HepG2 (cell line): ENCODE data around the gene HYAL2. TPM values are rescaled to one million over a fixed set of nuclear protein-coding genes. Genes with fewer than 3 reads are reported as not detected.

Experiments used
- ATAC-seq: fragments of 200-7000 bp; cut with Tn5 transposase; 3 replicates; pipeline ENCODE4 v1.9.1; 2020; ENCODE audit warnings: mild to moderate bottlenecking, moderate library complexity
- BruUV-seq: library from RNA; stranded (reverse); fragments of 400-500 nt; replicated peaks from 2 replicates; lab custom pipeline; 2021; lab: Mats Ljungman, UMichigan
- CTCF ChIA-PET: fragments of 300-600 bp; formaldehyde crosslinking; extraction: SDS; loops from one replicate; lab custom pipeline; 2021; ENCODE audit warnings: low total read pairs, inconsistent platforms, low intra/inter-chr PET ratio; lab: Yijun Ruan, JAX
- POLR2A ChIA-PET: fragments of 350-600 bp; sonication (Branson Sonifier 250); formaldehyde crosslinking; loops from one replicate; lab custom pipeline; 2020; ENCODE audit warnings: antibody characterized with exemption, inconsistent platforms; lab: Yijun Ruan, JAX
- DNase-seq: peaks from one replicate; pipeline ENCODE4 v3.0.0-alpha.2; 2015; ENCODE audit warnings: low spot score
- FAIRE-seq: peaks from 3 replicates; lab custom pipeline; 2011; peaks lifted over from hg19 to GRCh38; lab: Jason Lieb, UNC
- H2AFZ ChIP-seq: one replicate; pipeline ENCODE4 v1.6.1; 2011; ENCODE audit warnings: low read length, inconsistent platforms
- H3K27ac ChIP-seq: fragments of 300-600 bp; 3 replicates; pipeline ENCODE4 v1.8.0; 2011; ENCODE audit warnings: mixed run types, mild to moderate bottlenecking, mixed read lengths, low read length, inconsistent platforms; ENCODE audit not compliant: insufficient read depth; ENCODE audit errors: extremely low read length
- H3K27me3 ChIP-seq, 2 experiments: fragments of 200-600 bp in 1 of 2; 2 replicates in 1 of 2; 3 replicates in 1 of 2; pipeline versions ENCODE4 v1.6.0 to v1.8.0; 2011; ENCODE audit warnings: low read length in 2 of 2, mild to moderate bottlenecking in 2 of 2, moderate library complexity in 2 of 2, inconsistent platforms in 1 of 2; ENCODE audit not compliant: insufficient read depth in 2 of 2, control insufficient read depth in 1 of 2
- H3K36me3 ChIP-seq, 2 experiments: fragments of 200-600 bp in 1 of 2; replicated peaks in 1 of 2; 2 replicates in 1 of 2; 3 replicates in 1 of 2; pipeline versions ENCODE4 v1.5.1 to v1.8.0; 2011; ENCODE audit warnings: low read length in 2 of 2, inconsistent platforms in 1 of 2; ENCODE audit not compliant: insufficient read depth in 2 of 2, control insufficient read depth in 1 of 2
- H3K4me1 ChIP-seq: 2 replicates; pipeline ENCODE4 v1.5.1; 2012; ENCODE audit warnings: low read length, inconsistent platforms; ENCODE audit not compliant: insufficient read depth
- H3K4me2 ChIP-seq: 2 replicates; pipeline ENCODE4 v1.6.0; 2011; ENCODE audit warnings: low read depth, low read length, inconsistent platforms
- H3K4me3 ChIP-seq, 3 experiments: fragments of 200-600 bp in 1 of 3; sonication (generic), shearing (Covaris generic) in 1 of 3; replicated peaks in 1 of 3; 2 replicates each; pipeline ENCODE4 v1.5.1; 2011 to 2016; ENCODE audit warnings: low read length in 3 of 3, inconsistent platforms in 2 of 3, low read depth in 2 of 3, mild to moderate bottlenecking in 2 of 3, control low read depth in 1 of 3, mixed read lengths in 1 of 3; ENCODE audit not compliant: insufficient read depth in 1 of 3
- H3K79me2 ChIP-seq: one replicate; pipeline ENCODE4 v1.6.1; 2011; ENCODE audit warnings: low read length, inconsistent platforms; ENCODE audit not compliant: insufficient read depth
- H3K9ac ChIP-seq: 2 replicates; pipeline ENCODE4 v1.6.0; 2011; ENCODE audit warnings: mild to moderate bottlenecking, low read depth, low read length, inconsistent platforms; ENCODE audit not compliant: insufficient read depth
- H3K9me3 ChIP-seq: 2 replicates; pipeline ENCODE4 v1.5.1; 2012; ENCODE audit warnings: mild to moderate bottlenecking, low read length
- H4K20me1 ChIP-seq: 2 replicates; pipeline ENCODE4 v1.6.0; 2011; ENCODE audit warnings: inconsistent platforms, mild to moderate bottlenecking, low read length, moderate library complexity; ENCODE audit not compliant: insufficient read depth
- ARID3A ChIP-seq: IDR thresholded peaks from 2 replicates; pipeline ENCODE4 v1.6.1; 2012; ENCODE audit warnings: low read depth, low read length, improper control_type of control experiment
- FUBP1 ChIP-seq: sonication (generic); formaldehyde crosslinking; IDR thresholded peaks from 2 replicates; pipeline ENCODE4 v1.5.1; 2020; ENCODE audit warnings: missing genetic modification reagents, mild to moderate bottlenecking, borderline replicate concordance
- GABPB1 ChIP-seq: IDR thresholded peaks from 2 replicates; pipeline ENCODE4 v1.6.1; 2016; ENCODE audit warnings: mild to moderate bottlenecking, missing genetic modification reagents, moderate library complexity, missing compliant biosample characterization
- NBN ChIP-seq: fragments of 450-650 bp; conservative IDR thresholded peaks from 2 replicates; pipeline ENCODE4 v1.6.1; 2017
- ZFP36L1 ChIP-seq: sonication (generic); formaldehyde crosslinking; IDR thresholded peaks from 2 replicates; pipeline ENCODE4 v1.8.0; 2022; ENCODE audit warnings: mild to moderate bottlenecking, missing genetic modification reagents, moderate library complexity
- WGBS: methylation state at CpG from one replicate; pipeline ENCODE4 v1.1.6; 2017; ENCODE audit warnings: low lambda C conversion rate; 5-methylcytosine and 5-hydroxymethylcytosine counted together
- in situ Hi-C: cut with HindIII; loops from 2 replicates; pipeline ENCODE4 v1.10.0; 2017; ENCODE audit warnings: low pct_unique_long_range_greater_than_20kb; ENCODE audit not compliant: extremely low pct_ligation_motif_present
- intact Hi-C: fragments of 100-400 bp; cut with micrococcal nuclease; formaldehyde crosslinking; loops from one replicate; pipeline ENCODE4 v1.10.0; 2022; ENCODE audit not compliant: unreplicated experiment
- polyA plus RNA-seq, 8 experiments: library from polyadenylated mRNA; depleted of rRNA in 3 of 8; stranded (reverse) in 7 of 8; unstranded in 1 of 8; fragments of >200 nt; fragmentation: Illumina TruSeq in 4 of 8; extraction: Trizol in 4 of 8; gene quantifications; 2 replicates each; pipeline versions ENCODE4 v1.2.1 to v1.2.3, GENCODE V29; 2011 to 2016; ENCODE audit warnings: low read depth in 4 of 8, missing spikeins in 1 of 8, mixed read lengths in 1 of 8; ENCODE audit not compliant: insufficient read depth in 1 of 8
- total RNA-seq, 5 experiments: library from RNA; depleted of rRNA; stranded (reverse); fragments of >200 nt; fragmentation: Illumina TruSeq; extraction: Trizol; gene quantifications; 2 replicates each; pipeline ENCODE4 v1.2.3, GENCODE V29; 2016; ENCODE audit warnings: low read depth in 1 of 5
- TF ChIP-seq, protein P1 (sequence below): sonication (generic); formaldehyde crosslinking; IDR thresholded peaks from 2 replicates; pipeline ENCODE4 v1.5.0; 2020; ENCODE audit warnings: missing genetic modification reagents
- TF ChIP-seq, protein P2 (sequence below): sonication (generic); formaldehyde crosslinking; conservative IDR thresholded peaks from 2 replicates; pipeline ENCODE4 v1.4.0; 2020; ENCODE audit warnings: mild to moderate bottlenecking, missing genetic modification reagents, moderate library complexity

HYAL2 gene
- total and polyA plus RNA-seq, 2 of the 13 experiments (the other 11 are each of a cell fraction or from before 2014, with no cell fraction given), result 76.2 to 102 TPM

DNA sequence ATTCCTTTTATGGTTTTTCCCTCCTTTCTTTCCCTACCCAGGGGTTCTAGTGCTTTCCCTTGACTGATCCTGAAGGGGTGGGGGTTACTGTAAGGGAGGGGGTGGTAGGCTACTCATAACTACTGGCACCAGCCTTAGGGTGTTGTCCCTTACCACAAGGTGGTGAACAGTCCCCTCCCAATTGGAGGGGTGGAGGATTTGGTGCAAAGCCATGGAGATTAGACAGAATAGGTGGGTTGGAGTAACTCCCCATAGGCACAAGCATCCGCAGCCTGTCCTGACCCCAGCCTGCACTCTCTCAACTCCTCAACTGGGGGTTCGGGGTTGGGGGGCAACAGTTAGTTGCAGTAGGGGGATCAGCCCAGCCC is 2.6 kb upstream of the HYAL2 start (continued):
- TF ChIP-seq, protein P1, sequence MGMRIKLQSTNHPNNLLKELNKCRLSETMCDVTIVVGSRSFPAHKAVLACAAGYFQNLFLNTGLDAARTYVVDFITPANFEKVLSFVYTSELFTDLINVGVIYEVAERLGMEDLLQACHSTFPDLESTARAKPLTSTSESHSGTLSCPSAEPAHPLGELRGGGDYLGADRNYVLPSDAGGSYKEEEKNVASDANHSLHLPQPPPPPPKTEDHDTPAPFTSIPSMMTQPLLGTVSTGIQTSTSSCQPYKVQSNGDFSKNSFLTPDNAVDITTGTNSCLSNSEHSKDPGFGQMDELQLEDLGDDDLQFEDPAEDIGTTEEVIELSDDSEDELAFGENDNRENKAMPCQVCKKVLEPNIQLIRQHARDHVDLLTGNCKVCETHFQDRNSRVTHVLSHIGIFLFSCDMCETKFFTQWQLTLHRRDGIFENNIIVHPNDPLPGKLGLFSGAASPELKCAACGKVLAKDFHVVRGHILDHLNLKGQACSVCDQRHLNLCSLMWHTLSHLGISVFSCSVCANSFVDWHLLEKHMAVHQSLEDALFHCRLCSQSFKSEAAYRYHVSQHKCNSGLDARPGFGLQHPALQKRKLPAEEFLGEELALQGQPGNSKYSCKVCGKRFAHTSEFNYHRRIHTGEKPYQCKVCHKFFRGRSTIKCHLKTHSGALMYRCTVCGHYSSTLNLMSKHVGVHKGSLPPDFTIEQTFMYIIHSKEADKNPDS (CRISPR knock-in tag), result no peak
- TF ChIP-seq, all 625 proteins: peak for 0

DNA sequence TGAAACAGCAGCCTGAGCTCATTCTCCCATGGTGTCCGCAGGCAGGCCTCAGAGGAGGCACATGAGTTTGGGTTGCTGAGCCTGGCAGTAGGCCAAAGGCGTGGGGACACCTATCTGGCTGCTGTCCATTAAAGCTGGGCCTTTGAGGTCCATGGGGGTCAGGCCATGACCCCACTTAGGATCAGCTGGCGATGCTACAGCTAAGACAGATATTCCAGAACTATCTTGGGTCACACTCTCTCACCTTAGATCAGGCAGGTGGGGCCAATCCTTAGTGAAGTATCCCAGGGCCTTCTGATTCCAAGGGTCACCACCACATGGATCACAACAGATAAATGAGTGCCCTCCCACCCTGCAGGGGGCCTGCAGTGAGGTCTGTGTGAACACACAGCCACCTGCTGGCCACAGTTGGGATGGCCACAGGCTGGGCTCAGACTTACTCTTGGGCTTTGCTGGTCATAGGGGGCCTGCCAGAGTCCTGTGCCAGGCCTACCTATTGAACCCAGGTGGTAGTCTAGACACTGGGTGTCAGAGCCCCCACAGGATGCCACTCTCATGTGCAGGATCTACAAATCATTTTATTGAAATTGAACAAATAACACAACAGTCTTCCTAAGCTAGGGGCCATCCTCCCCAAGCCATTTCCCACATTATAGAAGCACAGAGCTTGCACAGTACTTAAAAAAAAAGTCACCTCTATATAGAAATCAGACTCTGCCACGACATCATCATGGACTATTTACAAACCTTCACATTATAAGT is 2.0 kb upstream of the HYAL2 start:
- 0% methylated on average over 1 of the region's 4 CpGs for WGBS
- H3K79me2 ChIP-seq, result peaks cover 27% of the 10 kb centered on the region
- peaks cover 69% of the 10 kb centered on the region for H3K4me1 ChIP-seq
- ChIA-PET POLR2A (interaction anchor here (0.5 to 13.0 kb wide), 10 partner anchors 12 to 67 kb away, joined by 3 to 222 read pairs (median 6); partner anchors contain the start of genes CYB561D2, HYAL1, HYAL3 and IFRD2), CTCF (interaction anchor here (1.1 to 1.5 kb wide), 4 partner anchors 22 to 67 kb away, joined by 4 to 14 read pairs (median 7); partner anchors contain the start of genes HYAL1 and IFRD2)
- peak; percentile 84 for FAIRE-seq
- in situ Hi-C loops (loop anchor here (5.0 kb wide), 1 partner anchor 62 kb away; no protein-coding TSS in a partner anchor), intact Hi-C loops (loop anchor here (1.0 kb wide), 2 partner anchors 21 to 50 kb away; partner anchors contain the start of gene HYAL1)
- no peaks in the 10 kb centered on the region for H3K9me3 ChIP-seq
- H3K27ac ChIP-seq, result peak overlapping the region; percentile 100
- H2AFZ ChIP-seq, result no peak overlapping the region
- no peaks in the 10 kb centered on the region for H4K20me1 ChIP-seq
- peak; percentile 59 for ATAC-seq
- no peak overlapping the region; a peak in 1 of 6 replicates for H3K4me3 ChIP-seq
- peak; percentile 88 for DNase-seq
- H3K4me2 ChIP-seq, result peak overlapping the region; percentile 33; the same call in 1 of the 2 replicates
- peaks cover 0 to 13% of the 10 kb centered on the region in 2 experiments; a peak in 2 of 5 replicates for H3K36me3 ChIP-seq
- H3K27me3 ChIP-seq, result no peaks in the 10 kb centered on the region; a peak in 1 of 5 replicates
- peak overlapping the region; percentile 7; the same call in 1 of the 2 replicates for H3K9ac ChIP-seq
- no TSS peak for BruUV-seq
- TF ChIP-seq ZFP36L1 (CRISPR knock-in tag) (no peak), ARID3A (peak; percentile 65; the same call in 1 of the 2 replicates), FUBP1 (CRISPR knock-in tag) (no peak), GABPB1 (CRISPR knock-in tag) (0 out of 2 replicates have a peak, but pooled peaks have one; percentile 15), NBN (no peak)
- TF ChIP-seq, protein P2, sequence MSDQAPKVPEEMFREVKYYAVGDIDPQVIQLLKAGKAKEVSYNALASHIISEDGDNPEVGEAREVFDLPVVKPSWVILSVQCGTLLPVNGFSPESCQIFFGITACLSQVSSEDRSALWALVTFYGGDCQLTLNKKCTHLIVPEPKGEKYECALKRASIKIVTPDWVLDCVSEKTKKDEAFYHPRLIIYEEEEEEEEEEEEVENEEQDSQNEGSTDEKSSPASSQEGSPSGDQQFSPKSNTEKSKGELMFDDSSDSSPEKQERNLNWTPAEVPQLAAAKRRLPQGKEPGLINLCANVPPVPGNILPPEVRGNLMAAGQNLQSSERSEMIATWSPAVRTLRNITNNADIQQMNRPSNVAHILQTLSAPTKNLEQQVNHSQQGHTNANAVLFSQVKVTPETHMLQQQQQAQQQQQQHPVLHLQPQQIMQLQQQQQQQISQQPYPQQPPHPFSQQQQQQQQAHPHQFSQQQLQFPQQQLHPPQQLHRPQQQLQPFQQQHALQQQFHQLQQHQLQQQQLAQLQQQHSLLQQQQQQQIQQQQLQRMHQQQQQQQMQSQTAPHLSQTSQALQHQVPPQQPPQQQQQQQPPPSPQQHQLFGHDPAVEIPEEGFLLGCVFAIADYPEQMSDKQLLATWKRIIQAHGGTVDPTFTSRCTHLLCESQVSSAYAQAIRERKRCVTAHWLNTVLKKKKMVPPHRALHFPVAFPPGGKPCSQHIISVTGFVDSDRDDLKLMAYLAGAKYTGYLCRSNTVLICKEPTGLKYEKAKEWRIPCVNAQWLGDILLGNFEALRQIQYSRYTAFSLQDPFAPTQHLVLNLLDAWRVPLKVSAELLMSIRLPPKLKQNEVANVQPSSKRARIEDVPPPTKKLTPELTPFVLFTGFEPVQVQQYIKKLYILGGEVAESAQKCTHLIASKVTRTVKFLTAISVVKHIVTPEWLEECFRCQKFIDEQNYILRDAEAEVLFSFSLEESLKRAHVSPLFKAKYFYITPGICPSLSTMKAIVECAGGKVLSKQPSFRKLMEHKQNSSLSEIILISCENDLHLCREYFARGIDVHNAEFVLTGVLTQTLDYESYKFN (CRISPR knock-in tag), result peak; percentile 65
